NCI-H2029 (cell line): ENCODE results near the gene PTX4.

Experiments
- DNase-seq: peaks from one replicate; lab custom pipeline; 2025; lab: John Stamatoyannopoulos, UW

Gene PTX4

GRCh38 chr16:1459967-1460366 lies 28.8 kb downstream of the PTX4 start:
- DNase-seq = no peak

- no peak for DNase-seq
Measured at GRCh38 chr16:1458977-1459341, 29.8 kb downstream of the PTX4 start.

- DNase-seq = no peak
Measured at GRCh38 chr16:1458336-1458976, 30.3 kb downstream of the PTX4 start.

GRCh38 chr16:1457489-1458245 lies 31.1 kb downstream of the PTX4 start:
- no peak for DNase-seq

- no peak for DNase-seq
Measured at GRCh38 chr16:1456951-1457350, 31.8 kb downstream of the PTX4 start.

- no peak for DNase-seq
Measured at GRCh38 chr16:1455190-1456171, 33.3 kb downstream of the PTX4 start.

- no peak for DNase-seq
Measured at GRCh38 chr16:1454561-1454960, 34.2 kb downstream of the PTX4 start.

GRCh38 chr16:1453316-1453715 lies 35.4 kb downstream of the PTX4 start:
- DNase-seq = no peak

GRCh38 chr16:1452530-1452929 lies 36.2 kb downstream of the PTX4 start:
- DNase-seq = no peak

GRCh38 chr16:1451702-1452392 lies 36.9 kb downstream of the PTX4 start:
- DNase-seq = no peak

- no peak for DNase-seq
Measured at GRCh38 chr16:1450841-1451240, 37.9 kb downstream of the PTX4 start.

GRCh38 chr16:1450218-1450617 lies 38.5 kb downstream of the PTX4 start:
- no peak for DNase-seq

GRCh38 chr16:1449201-1449788 lies 39.4 kb downstream of the PTX4 start:
- DNase-seq = no peak

- DNase-seq = no peak
Measured at GRCh38 chr16:1448536-1449116, 40.1 kb downstream of the PTX4 start.

- DNase-seq = no peak
Measured at GRCh38 chr16:1447965-1448364, 40.8 kb downstream of the PTX4 start.

GRCh38 chr16:1446296-1447080 lies 42.3 kb downstream of the PTX4 start:
- DNase-seq = no peak

- DNase-seq = no peak
Measured at GRCh38 chr16:1445518-1446203, 43.1 kb downstream of the PTX4 start.

GRCh38 chr16:1444730-1445517 lies 43.8 kb downstream of the PTX4 start:
- DNase-seq = no peak
